ENCODE data around the gene FAM210B. TPM values are rescaled to one million over a fixed set of nuclear protein-coding genes. Genes with fewer than 3 reads are reported as not detected.

The FAM210B gene
- total and polyA plus RNA-seq, 2 of the 8 experiments (the other 6 are each of a cell fraction or from before 2014, with no cell fraction given) = 9.4 to 15.0 TPM

DNA sequence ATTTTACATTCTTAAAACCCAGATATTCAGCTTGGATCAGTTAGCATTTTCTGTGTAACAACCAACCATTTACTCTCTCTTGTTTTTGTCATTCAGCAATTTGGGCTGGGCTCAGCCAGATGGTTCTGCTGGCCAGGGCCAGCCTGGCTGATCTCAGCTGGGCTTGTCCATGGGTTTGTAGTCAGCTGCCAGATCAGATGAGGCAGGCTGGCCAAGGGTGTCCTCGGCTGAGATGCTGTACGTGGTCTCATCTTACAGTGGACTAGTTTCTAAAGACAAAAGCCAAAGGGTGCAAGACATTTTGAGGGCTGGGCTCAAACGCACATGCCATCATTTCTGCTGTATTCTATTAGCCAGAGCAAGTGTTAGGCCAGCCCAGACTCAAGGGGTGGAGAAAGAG is 16.0 kb upstream of the FAM210B start (continued):
- TF ChIP-seq, protein P1, sequence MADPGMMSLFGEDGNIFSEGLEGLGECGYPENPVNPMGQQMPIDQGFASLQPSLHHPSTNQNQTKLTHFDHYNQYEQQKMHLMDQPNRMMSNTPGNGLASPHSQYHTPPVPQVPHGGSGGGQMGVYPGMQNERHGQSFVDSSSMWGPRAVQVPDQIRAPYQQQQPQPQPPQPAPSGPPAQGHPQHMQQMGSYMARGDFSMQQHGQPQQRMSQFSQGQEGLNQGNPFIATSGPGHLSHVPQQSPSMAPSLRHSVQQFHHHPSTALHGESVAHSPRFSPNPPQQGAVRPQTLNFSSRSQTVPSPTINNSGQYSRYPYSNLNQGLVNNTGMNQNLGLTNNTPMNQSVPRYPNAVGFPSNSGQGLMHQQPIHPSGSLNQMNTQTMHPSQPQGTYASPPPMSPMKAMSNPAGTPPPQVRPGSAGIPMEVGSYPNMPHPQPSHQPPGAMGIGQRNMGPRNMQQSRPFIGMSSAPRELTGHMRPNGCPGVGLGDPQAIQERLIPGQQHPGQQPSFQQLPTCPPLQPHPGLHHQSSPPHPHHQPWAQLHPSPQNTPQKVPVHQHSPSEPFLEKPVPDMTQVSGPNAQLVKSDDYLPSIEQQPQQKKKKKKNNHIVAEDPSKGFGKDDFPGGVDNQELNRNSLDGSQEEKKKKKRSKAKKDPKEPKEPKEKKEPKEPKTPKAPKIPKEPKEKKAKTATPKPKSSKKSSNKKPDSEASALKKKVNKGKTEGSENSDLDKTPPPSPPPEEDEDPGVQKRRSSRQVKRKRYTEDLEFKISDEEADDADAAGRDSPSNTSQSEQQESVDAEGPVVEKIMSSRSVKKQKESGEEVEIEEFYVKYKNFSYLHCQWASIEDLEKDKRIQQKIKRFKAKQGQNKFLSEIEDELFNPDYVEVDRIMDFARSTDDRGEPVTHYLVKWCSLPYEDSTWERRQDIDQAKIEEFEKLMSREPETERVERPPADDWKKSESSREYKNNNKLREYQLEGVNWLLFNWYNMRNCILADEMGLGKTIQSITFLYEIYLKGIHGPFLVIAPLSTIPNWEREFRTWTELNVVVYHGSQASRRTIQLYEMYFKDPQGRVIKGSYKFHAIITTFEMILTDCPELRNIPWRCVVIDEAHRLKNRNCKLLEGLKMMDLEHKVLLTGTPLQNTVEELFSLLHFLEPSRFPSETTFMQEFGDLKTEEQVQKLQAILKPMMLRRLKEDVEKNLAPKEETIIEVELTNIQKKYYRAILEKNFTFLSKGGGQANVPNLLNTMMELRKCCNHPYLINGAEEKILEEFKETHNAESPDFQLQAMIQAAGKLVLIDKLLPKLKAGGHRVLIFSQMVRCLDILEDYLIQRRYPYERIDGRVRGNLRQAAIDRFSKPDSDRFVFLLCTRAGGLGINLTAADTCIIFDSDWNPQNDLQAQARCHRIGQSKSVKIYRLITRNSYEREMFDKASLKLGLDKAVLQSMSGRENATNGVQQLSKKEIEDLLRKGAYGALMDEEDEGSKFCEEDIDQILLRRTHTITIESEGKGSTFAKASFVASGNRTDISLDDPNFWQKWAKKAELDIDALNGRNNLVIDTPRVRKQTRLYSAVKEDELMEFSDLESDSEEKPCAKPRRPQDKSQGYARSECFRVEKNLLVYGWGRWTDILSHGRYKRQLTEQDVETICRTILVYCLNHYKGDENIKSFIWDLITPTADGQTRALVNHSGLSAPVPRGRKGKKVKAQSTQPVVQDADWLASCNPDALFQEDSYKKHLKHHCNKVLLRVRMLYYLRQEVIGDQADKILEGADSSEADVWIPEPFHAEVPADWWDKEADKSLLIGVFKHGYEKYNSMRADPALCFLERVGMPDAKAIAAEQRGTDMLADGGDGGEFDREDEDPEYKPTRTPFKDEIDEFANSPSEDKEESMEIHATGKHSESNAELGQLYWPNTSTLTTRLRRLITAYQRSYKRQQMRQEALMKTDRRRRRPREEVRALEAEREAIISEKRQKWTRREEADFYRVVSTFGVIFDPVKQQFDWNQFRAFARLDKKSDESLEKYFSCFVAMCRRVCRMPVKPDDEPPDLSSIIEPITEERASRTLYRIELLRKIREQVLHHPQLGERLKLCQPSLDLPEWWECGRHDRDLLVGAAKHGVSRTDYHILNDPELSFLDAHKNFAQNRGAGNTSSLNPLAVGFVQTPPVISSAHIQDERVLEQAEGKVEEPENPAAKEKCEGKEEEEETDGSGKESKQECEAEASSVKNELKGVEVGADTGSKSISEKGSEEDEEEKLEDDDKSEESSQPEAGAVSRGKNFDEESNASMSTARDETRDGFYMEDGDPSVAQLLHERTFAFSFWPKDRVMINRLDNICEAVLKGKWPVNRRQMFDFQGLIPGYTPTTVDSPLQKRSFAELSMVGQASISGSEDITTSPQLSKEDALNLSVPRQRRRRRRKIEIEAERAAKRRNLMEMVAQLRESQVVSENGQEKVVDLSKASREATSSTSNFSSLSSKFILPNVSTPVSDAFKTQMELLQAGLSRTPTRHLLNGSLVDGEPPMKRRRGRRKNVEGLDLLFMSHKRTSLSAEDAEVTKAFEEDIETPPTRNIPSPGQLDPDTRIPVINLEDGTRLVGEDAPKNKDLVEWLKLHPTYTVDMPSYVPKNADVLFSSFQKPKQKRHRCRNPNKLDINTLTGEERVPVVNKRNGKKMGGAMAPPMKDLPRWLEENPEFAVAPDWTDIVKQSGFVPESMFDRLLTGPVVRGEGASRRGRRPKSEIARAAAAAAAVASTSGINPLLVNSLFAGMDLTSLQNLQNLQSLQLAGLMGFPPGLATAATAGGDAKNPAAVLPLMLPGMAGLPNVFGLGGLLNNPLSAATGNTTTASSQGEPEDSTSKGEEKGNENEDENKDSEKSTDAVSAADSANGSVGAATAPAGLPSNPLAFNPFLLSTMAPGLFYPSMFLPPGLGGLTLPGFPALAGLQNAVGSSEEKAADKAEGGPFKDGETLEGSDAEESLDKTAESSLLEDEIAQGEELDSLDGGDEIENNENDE (IDR thresholded peaks at IDR 0.05; ENCODE audit: insufficient replicate concordance, low read length) = no peak
- TF ChIP-seq FOSL1 (IDR thresholded peaks at IDR 0.05; ENCODE audit: insufficient read depth, low read depth, low read length) = no peak
- TF ChIP-seq HDAC2 (IDR thresholded peaks at IDR 0.05; ENCODE audit: borderline replicate concordance in 1 of 2, low read depth in 2 of 2, low read length in 2 of 2) = no peak
- TF ChIP-seq RNF2 (IDR thresholded peaks at IDR 0.05; ENCODE audit: borderline replicate concordance, low read depth, low read length, missing control alignments, poor library complexity, severe bottlenecking) = no peak
- no peak for TF ChIP-seq TBP (IDR thresholded peaks at IDR 0.05; ENCODE audit: low read depth, low read length)
- TF ChIP-seq JUN (IDR thresholded peaks at IDR 0.05; ENCODE audit: low read depth, low read length) = no peak
- TF ChIP-seq GTF2F1 (IDR thresholded peaks at IDR 0.05; ENCODE audit: borderline replicate concordance, low read depth, low read length) = no peak
- TF ChIP-seq, protein P2, sequence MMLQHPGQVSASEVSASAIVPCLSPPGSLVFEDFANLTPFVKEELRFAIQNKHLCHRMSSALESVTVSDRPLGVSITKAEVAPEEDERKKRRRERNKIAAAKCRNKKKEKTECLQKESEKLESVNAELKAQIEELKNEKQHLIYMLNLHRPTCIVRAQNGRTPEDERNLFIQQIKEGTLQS (IDR thresholded peaks at IDR 0.05; ENCODE audit: insufficient read depth, low read depth, low read length) = no peak

Data from H1 (cell line).